GM12872 (cell line): ENCODE results near the gene SF3A1.

Source experiments
- TF ChIP-seq, protein P1 (sequence below): IDR thresholded peaks from 3 replicates; pipeline ENCODE4 v1.5.1; 2011; ENCODE audit warnings: low read depth, mild to moderate bottlenecking, low read length, moderate library complexity; ENCODE audit not compliant: insufficient read depth

The SF3A1 gene

DNA sequence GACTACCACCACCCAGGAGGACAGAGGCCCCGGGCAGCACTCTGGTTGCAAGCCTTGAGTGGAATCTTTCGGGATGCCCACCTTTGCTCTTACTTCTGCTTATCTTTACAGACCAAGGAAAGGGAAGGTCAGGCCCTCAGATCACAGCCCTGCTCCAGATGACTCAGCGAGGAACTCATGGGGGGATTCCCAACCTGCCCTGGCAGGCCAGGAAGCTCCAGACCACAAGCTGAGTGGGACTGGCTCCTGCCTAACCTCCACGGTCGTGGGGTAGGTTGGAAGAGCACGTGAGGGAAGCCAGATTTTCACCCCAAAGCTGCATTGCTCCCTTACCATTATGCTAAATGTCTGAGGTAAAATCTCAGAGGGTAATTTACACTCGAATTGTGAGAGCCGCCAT is 41.8 kb downstream of the SF3A1 start:
- TF ChIP-seq, protein P1, sequence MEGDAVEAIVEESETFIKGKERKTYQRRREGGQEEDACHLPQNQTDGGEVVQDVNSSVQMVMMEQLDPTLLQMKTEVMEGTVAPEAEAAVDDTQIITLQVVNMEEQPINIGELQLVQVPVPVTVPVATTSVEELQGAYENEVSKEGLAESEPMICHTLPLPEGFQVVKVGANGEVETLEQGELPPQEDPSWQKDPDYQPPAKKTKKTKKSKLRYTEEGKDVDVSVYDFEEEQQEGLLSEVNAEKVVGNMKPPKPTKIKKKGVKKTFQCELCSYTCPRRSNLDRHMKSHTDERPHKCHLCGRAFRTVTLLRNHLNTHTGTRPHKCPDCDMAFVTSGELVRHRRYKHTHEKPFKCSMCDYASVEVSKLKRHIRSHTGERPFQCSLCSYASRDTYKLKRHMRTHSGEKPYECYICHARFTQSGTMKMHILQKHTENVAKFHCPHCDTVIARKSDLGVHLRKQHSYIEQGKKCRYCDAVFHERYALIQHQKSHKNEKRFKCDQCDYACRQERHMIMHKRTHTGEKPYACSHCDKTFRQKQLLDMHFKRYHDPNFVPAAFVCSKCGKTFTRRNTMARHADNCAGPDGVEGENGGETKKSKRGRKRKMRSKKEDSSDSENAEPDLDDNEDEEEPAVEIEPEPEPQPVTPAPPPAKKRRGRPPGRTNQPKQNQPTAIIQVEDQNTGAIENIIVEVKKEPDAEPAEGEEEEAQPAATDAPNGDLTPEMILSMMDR, result no peak

GRCh38 chr22:30313527-30314363 is 42.9 kb downstream of the SF3A1 start:
- TF ChIP-seq, protein P1, result no peak

DNA sequence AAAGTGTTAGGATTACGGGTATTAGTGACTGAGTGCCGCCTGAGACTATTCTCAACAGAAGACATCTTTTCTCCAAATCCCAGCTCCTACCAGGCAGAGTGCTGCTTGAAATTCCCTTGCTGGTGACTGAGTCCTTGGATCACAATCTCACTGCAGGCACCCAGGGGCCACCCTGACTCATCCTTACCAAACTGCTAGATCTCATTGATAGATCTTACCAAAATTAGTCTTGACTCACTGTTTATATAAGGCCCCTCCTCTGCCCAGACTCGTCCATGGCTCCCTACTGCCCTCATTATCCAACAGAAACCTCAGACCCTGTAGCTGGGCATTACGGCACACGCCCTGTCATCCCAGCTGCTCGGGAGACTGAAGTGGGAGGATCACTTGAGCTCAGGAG is 44.6 kb downstream of the SF3A1 start:
- TF ChIP-seq, protein P1, result no peak

GRCh38 chr22:30310881-30311771 is 45.6 kb downstream of the SF3A1 start:
- TF ChIP-seq, protein P1, result no peak

GRCh38 chr22:30309951-30310741 is 46.5 kb downstream of the SF3A1 start:
- TF ChIP-seq, protein P1, result peak; percentile 12; the same call in 1 of the 3 replicates

GRCh38 chr22:30308518-30309230 is 48.0 kb downstream of the SF3A1 start:
- TF ChIP-seq, protein P1, result no peak
